NCI-H524 treated with DMSO at 0.1 percent for 48 hours (cell line): ENCODE results near the gene ODAD2.

ENCODE experiments used
- DNase-seq: peaks from one replicate; lab custom pipeline; 2025; lab: John Stamatoyannopoulos, UW

Gene ODAD2

GRCh38 chr10:27838901-27839300 lies 160.0 kb downstream of the ODAD2 start:
- no peak for DNase-seq

GRCh38 chr10:27838361-27838760 lies 160.5 kb downstream of the ODAD2 start:
- no peak for DNase-seq

- DNase-seq, result no peak
These were observed 164.4 kb downstream of the ODAD2 start for GRCh38 chr10:27834476-27834875.

GRCh38 chr10:27833792-27834191 lies 165.1 kb downstream of the ODAD2 start:
- no peak for DNase-seq

DNA sequence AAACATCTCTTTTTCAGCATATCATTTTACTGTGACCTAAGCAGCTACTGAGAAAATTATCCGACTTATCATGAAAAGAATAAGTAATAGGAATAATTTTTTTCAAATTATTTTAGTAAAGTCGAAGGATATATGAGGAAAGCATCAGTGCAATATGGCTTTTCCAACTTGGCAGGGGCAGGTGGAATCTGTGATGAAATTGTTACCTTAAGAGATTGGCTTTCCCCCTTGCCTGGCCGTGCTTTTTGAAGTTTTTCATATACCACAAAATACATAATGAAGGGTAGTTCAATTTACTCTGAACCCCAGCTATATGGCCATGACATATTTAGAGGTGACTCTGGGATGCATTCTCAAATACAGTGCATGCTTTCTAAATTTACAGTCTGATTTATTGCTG lies 166.1 kb downstream of the ODAD2 start:
- no peak for DNase-seq

DNA sequence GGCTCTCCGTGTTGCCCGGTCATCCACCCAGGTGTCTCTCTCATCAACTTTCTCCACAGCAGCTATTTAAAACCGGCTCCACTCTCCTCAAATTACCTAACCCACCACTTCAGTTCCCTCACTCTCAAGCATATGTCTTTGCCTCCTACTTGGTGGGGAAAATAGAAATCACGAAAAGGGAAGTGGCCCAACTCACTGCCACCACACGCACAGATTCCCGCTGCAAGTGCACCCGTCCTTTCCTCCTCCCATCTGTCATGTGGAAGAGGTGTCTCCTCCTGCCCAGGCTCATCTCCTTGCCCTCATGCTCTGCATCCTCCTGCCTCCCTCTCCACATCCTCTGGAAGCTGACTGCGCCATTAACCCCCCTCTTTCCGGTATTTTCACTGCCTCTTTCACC lies 172.5 kb downstream of the ODAD2 start:
- DNase-seq, result no peak

GRCh38 chr10:27822301-27822700 lies 176.6 kb downstream of the ODAD2 start:
- DNase-seq, result no peak

DNA sequence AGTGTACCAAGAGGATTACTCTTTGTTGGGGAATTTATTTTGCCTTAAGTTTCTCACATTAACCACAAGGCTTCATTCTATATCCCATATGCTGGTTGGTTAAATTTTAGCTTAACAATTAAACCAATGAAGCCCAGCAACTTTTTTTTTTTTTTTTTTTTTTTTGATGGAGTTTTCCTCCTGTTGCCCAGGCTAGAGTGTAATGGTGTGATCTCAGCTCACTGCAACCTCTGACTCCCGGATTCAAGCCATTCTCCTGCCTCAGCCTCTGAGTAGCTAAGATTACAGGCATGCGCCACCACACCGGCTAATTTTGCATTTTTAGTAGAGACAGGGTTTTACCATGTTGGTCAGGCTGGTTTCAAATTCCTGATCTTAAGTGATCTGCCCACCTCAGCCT lies 178.2 kb downstream of the ODAD2 start:
- no peak for DNase-seq

DNA sequence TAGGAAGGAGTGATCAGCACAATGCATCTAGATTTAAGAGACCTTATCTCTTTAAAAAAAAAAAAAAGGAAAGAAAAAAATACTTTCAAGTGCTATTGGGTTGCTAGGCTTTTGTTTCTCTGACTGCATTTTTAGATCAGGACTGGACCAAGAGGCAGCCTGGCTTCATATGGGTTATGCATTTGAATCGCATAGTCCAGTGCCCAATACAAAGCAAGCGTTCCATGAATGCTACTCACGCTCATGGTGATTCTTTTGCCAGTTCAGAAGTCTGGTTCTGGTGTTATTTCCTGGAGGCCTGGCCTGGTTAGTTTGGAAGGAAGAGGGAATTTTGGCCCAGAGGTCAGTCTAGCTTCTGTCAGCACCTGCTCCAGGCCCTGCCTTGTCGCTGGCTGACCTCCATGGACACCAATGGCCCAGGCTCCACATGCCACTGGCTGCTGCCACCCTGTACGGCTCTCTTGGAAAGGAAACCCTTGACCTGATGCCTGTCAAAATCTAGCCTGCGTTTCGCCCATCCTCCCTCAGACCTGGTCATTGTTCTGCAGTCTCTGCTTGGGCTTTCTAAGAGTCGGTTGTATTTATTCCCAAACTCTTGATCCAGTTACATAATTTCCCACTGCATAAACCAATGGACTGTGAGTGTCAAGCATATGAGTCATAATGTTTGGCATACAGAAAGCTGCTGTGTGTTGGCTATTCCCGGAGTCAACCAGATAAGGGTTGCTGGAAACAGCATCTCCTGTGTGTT lies 178.9 kb downstream of the ODAD2 start:
- DNase-seq, result no peak

DNA sequence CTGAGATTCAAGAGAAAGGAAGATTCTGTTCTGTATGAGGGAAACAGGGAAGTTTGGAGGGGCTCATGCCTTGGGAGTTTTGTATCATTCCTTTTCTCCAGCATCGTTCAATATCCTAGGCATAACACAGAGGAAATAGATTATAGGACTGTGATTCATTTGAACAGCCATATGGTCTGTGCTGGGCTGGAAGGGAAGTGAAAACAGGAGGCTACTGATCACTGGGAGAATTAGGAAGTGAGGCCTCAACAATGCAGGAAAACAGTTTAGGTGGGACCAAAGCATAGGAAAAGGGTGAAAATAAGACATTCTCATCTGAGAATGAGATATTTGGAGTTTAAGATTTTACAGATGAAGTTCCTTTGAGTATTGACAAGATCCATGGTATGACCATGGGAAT lies 182.6 kb downstream of the ODAD2 start:
- DNase-seq, result no peak

DNA sequence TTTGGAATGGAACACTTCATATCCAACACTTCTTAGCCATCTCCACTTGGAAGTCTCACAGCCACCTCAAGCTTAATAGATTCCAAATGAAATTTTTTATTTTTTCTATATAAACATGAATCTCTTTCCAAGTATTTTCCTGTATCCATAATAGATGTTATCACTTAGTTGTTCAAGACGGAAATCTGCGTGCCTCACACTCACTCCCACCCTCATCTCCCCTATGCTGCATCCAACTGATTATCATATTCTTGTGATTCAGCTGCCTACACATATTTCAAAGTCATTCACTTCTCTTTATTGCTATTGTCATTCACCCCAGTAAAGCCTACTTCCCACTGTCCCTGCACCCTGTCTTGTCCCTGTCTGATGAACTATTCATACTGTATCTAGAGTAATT lies 183.0 kb downstream of the ODAD2 start:
- no peak for DNase-seq

DNA sequence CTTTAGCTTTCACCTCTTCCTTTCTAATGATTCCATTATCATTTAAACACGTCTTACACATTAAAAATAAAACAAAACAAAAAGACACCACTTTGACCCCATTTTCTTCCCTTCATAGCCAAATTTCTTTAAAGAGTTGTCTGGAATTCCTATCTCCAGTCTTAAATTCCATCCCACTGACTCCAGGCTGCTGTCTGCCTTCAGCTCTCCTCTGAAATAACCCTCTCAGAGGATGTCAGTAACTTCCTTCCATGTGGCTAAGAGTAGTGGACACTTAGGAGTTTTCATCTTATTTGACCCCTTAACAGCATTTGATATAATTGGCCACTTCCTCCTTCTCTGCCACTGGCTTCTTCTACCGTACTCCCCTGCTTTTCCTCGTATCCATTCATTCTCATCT lies 183.6 kb downstream of the ODAD2 start:
- DNase-seq, result no peak

DNA sequence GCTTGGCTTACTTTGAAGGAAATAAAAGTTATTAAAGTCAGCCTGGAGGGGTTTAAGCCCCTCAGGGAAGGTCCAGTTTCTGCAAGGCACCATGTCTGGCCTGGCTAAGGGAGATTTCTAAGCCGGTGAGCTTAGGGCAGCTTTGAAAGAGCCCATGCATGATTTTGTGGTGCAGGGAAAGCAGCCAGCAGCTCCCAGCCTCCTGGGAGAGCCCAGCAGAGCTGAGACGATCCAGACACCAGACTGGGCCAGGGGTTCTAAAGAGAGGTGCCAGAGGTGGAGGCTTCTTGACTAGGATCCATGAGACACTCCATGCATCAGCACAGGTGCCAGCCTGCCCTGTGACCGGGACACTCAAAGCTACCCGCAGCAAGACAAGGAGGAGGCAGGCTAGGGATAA lies 193.7 kb downstream of the ODAD2 start:
- DNase-seq, result no peak

DNA sequence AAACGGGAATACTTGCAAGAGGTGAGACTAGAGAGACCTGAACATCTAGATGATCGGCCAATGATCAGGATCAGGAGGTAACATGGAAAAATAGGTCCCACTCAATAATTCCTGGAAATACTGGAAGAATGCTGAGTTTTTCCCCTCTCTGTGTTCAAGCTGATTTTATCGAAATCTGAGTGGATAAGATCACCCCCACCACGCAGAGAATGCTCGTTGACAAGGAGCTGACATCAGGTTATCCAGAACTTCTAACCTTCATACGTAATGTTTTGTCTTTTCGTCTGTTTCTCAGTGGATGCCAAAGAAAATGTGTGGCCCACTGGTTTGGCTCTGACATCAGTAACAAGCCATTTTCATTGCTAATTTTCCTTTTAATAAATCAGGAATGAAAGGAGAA lies 194.7 kb downstream of the ODAD2 start:
- no peak for DNase-seq

DNA sequence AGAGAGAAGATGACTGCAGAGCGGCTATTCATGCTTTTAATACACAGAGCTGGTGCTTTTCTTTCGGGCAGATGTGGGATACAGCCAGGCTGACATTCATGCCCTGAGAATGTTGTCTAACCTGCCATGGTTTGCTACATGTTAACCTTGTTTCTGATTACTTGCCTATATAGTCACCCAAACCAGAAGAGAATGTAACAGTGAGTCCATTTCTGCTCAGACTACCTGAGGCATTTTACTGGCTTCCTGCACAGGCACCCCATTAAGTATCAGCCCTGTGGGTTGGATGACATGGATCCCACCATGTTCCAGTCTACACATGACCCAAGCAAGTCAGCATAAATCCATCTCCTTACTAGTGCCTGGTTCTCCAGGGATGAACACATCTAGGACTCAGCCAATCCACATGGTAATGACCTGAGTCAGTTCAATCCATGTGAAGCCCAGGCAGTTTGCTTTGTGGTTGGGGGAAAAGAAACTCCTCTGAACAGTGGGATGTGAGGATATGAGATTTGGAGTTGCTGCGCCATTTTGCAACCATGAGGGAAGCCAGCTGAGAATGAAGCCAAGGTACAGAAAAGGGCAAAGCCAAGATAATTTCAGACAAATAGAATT lies 197.6 kb downstream of the ODAD2 start:
- no peak for DNase-seq

- no peak for DNase-seq
These were observed 199.8 kb downstream of the ODAD2 start for GRCh38 chr10:27799046-27799445.

DNA sequence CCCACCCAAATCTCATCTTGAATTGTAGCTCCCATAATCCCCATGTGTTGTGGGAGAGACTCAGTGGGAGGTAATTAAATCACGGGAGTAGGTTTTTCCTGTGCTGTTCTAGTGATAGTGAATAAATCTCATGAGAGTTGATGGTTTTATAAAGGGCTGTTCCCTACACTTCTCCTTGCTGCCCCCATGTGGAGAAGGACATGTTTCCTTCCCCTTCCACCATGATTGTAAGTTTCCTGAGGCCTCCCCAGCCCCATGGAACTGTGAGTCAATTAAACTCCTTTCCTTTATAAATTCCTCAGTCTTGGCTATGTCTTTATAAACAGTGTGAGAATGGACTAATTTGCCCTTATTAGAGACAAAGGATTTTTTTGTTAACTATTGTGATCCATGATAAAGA lies 204.7 kb downstream of the ODAD2 start:
- DNase-seq, result no peak

DNA sequence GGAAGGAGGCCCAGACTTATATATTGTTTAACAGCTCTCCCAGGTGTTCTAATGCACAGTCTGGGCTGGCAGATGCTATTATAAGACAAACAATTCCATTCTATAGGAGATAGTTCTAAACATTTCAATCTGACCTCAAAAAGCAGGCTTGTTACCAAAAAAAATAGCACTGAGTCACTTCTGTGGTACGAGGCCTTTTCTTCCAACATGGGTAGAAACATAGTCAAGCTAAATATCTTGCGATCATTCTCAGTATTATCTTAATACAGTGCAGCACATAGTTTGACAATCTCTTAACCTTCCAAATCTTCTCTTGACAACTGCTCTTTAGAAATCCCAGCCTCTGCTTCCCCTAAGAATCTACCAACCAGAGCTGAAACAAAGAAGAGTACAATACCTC lies 206.7 kb downstream of the ODAD2 start:
- no peak for DNase-seq

DNA sequence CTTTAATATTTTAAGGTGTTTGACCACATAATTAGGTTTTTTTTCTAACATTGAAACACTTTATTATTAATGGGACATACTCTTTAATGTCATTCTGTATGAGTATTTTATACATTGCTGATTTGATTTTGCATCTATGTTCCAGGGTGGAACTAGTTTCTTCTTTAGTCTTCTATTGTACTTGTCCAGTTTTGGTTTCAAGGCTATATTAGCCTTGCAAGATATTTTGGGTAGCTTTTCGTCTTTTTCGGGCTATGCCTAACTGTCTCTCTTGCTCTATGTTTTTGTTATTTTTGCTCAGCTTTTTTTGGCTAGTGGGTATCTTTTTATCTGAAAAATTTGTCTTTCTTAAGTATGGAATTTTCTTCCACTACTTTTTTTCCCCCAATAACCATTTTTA lies 214.6 kb downstream of the ODAD2 start:
- DNase-seq, result no peak

DNA sequence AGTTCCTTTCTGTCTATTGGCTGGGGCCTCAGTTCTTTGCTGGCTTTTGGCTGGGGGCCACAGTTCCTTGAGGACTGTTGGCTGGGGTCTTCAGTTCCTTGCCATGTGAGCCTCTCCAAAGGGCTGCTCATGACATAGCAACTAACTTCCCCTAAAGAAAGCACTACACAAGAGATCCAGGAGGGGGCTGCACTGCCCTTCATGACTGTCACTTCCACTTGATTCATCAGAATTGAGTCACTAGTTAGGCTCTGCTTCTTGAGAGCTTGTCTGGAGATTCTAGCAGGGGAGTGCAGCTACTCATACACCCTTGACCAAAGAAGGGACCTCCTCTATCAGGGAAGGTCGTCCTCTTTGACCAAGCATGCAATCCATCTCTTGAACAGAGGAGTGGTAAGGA lies 215.2 kb downstream of the ODAD2 start:
- DNase-seq, result no peak

- no peak for DNase-seq
These were observed 219.3 kb downstream of the ODAD2 start for GRCh38 chr10:27779462-27780015.

DNA sequence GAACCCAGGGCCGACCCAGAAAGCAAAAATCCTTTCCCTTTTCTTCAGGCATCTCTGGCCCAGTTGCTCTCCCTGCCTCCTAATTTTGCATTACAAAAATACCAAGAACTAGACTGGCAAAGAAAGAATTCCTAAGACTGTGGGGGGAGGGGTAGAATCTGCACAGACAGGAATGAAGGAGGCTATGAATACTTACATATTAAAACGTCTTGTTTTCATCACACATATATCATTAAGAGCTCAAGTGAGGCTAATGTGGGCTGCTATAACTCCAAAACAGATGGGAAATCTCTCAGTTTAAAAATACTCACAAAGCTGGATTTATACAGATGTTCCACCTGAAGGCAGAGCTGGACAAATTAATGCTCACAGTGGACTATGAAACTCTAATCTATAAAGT lies 224.0 kb downstream of the ODAD2 start:
- no peak for DNase-seq

- DNase-seq, result no peak
These were observed 227.6 kb downstream of the ODAD2 start for GRCh38 chr10:27771231-27771630.

GRCh38 chr10:27770181-27770580 lies 228.7 kb downstream of the ODAD2 start:
- no peak for DNase-seq
